ENCODE results near the gene BLNK. TPM values are rescaled to one million over a fixed set of nuclear protein-coding genes. Genes with fewer than 3 reads are reported as not detected.

BLNK gene
- total and polyA plus RNA-seq, 2 of the 13 experiments (the other 11 are each of a cell fraction or from before 2014, with no cell fraction given) = not detected

- H3K4me2 ChIP-seq (ENCODE audit: low read depth, low read length) = no peak overlapping the region
- H3K4me1 ChIP-seq (ENCODE audit: insufficient read depth, low read length) = no peaks in the 10 kb centered on the region
- H2AFZ ChIP-seq (ENCODE audit: low read length) = no peak overlapping the region
- no peaks in the 10 kb centered on the region for H3K27me3 ChIP-seq (ENCODE audit: control insufficient read depth in 1 of 2, insufficient read depth in 2 of 2, low read length in 2 of 2)
- no TSS peak for BruUV-seq (replicated peaks)
- no peak overlapping the region for H3K27ac ChIP-seq (ENCODE audit: extremely low read length, insufficient read depth, low read length)
- DNase-seq (ENCODE audit: low spot score) (no peak), ATAC-seq (no peak), FAIRE-seq (no peak)
- peaks cover 10% of the 10 kb centered on the region for H3K9me3 ChIP-seq (ENCODE audit: low read length)
- CTCF ChIA-PET (ENCODE audit: low intra/inter-chr PET ratio, low total read pairs) = no interaction called here
- in situ Hi-C loops (cut with HindIII; ENCODE audit: extremely low pct_ligation_motif_present, low pct_unique_long_range_greater_than_20kb) (no loop called here), intact Hi-C loops (cut with micrococcal nuclease; ENCODE audit: unreplicated experiment) (no loop called here)
- H3K9ac ChIP-seq (ENCODE audit: insufficient read depth, low read depth, low read length) = no peak overlapping the region
- 52% methylated on average over 1 of the region's 1 CpG for WGBS (ENCODE audit: low lambda C conversion rate)
- no peaks in the 10 kb centered on the region for H3K79me2 ChIP-seq (ENCODE audit: insufficient read depth, low read length)
- POLR2A ChIA-PET = no interaction called here
- TF ChIP-seq SP1 (IDR thresholded peaks at IDR 0.05) (no peak), SP1 (CRISPR knock-in tag; IDR thresholded peaks at IDR 0.05) (no peak), ZNF326 (CRISPR knock-in tag; IDR thresholded peaks at IDR 0.05; ENCODE audit: borderline replicate concordance) (no peak), GATAD2A (CRISPR knock-in tag; IDR thresholded peaks at IDR 0.05) (no peak), ZNF317 (CRISPR knock-in tag; IDR thresholded peaks at IDR 0.05) (peak; percentile 98)
- no peaks in the 10 kb centered on the region for H4K20me1 ChIP-seq (ENCODE audit: insufficient read depth, low read length)
- no peaks in the 10 kb centered on the region for H3K36me3 ChIP-seq (replicated peaks in 1 of 2; ENCODE audit: control insufficient read depth in 1 of 2, insufficient read depth in 2 of 2, low read length in 2 of 2)
- no peak overlapping the region for H3K4me3 ChIP-seq (replicated peaks in 1 of 3; ENCODE audit: insufficient read depth in 1 of 3, low read depth in 2 of 3, low read length in 3 of 3)
These were observed 94.4 kb downstream of the BLNK start for GRCh38 chr10:96176985-96177384.

- CTCF ChIA-PET (ENCODE audit: low intra/inter-chr PET ratio, low total read pairs) = no interaction called here
These were observed 98.7 kb downstream of the BLNK start for GRCh38 chr10:96172666-96173065.

More at GRCh38 chr10:96172666-96173065, 98.7 kb downstream of the BLNK start:
- Histone ChIP-seq H3K27me3 (ENCODE audit: control insufficient read depth in 1 of 2, insufficient read depth in 2 of 2, low read length in 2 of 2) (no peaks in the 10 kb centered on the region), H3K36me3 (replicated peaks in 1 of 2; ENCODE audit: control insufficient read depth in 1 of 2, insufficient read depth in 2 of 2, low read length in 2 of 2) (no peaks in the 10 kb centered on the region), H3K4me3 (replicated peaks in 1 of 3; ENCODE audit: insufficient read depth in 1 of 3, low read depth in 2 of 3, low read length in 3 of 3) (no peak overlapping the region), H3K9ac (ENCODE audit: insufficient read depth, low read depth, low read length) (no peak overlapping the region), H3K9me3 (ENCODE audit: low read length) (peaks cover 18% of the 10 kb centered on the region), H4K20me1 (ENCODE audit: insufficient read depth, low read length) (no peaks in the 10 kb centered on the region), H3K27ac (ENCODE audit: extremely low read length, insufficient read depth, low read length) (no peak overlapping the region), H3K79me2 (ENCODE audit: insufficient read depth, low read length) (no peaks in the 10 kb centered on the region), H3K4me1 (ENCODE audit: insufficient read depth, low read length) (peaks cover 8% of the 10 kb centered on the region; the same call in 1 of the 2 replicates), H3K4me2 (ENCODE audit: low read depth, low read length) (no peak overlapping the region), H2AFZ (ENCODE audit: low read length) (no peak overlapping the region)
- ATAC-seq (no peak), FAIRE-seq (no peak), DNase-seq (ENCODE audit: low spot score) (no peak)
- intact Hi-C loops (cut with micrococcal nuclease; ENCODE audit: unreplicated experiment) (no loop called here), in situ Hi-C loops (cut with HindIII; ENCODE audit: extremely low pct_ligation_motif_present, low pct_unique_long_range_greater_than_20kb) (no loop called here)
- no TSS peak for BruUV-seq (replicated peaks)
- WGBS (ENCODE audit: low lambda C conversion rate) = 97% methylated on average over 1 of the region's 1 CpG
- POLR2A ChIA-PET = no interaction called here
- TF ChIP-seq SP140L (CRISPR knock-in tag; IDR thresholded peaks at IDR 0.05; ENCODE audit: borderline replicate concordance) (no peak), NR2F2 (IDR thresholded peaks at IDR 0.05; ENCODE audit: borderline replicate concordance, low read depth) (no peak), ZNF24 (IDR thresholded peaks at IDR 0.05) (no peak), FOXA3 (CRISPR knock-in tag; IDR thresholded peaks at IDR 0.05) (no peak), SIX1 (CRISPR knock-in tag; IDR thresholded peaks at IDR 0.05; ENCODE audit: borderline replicate concordance) (no peak), ZBTB38 (CRISPR knock-in tag; IDR thresholded peaks at IDR 0.05) (no peak)
